ENCODE results near the gene GLYR1.

GLYR1 gene

DNA sequence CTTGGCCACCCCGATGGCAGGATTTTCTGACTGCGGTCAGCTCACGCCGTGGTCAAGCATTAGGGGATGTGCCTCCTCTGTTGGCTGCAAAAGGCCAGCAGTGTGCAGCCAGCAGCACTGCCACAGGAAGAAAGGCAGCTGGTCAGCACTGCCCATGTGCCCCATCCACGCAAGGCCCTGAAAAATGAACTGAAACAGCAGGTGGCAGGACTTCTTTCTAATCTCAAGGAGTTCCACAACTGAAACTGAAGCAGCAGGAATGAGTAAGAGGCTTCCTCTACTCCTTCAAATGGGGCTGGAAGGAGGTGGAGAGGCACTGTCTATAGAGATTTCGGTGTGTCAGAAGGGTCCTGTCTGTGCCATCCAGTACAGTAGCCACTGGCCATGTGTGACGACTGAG, 83.3 kb downstream of the GLYR1 start:
- ATAC-seq (no peak), DNase-seq (no peak)

DNA sequence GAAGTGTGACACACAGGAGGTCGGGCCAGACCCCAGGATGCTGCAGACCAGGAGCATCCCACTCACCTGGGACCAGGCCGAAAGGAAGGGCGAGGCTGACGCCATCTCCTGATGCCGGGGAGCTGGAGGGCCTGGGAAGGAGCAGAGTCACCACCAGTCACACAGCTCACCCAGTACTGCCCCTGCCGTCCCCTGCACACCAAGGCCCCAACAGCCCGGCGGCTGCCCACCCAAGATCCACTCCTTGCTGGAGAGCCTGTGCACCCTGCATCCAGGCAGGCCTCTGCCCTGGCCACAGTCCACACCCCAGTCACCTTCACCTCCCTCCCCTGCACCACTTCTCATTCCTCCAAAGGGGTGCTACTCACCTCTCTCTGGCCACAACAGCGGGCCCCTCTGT, 84.9 kb downstream of the GLYR1 start:
- ATAC-seq = no peak
- no peak for DNase-seq

DNA sequence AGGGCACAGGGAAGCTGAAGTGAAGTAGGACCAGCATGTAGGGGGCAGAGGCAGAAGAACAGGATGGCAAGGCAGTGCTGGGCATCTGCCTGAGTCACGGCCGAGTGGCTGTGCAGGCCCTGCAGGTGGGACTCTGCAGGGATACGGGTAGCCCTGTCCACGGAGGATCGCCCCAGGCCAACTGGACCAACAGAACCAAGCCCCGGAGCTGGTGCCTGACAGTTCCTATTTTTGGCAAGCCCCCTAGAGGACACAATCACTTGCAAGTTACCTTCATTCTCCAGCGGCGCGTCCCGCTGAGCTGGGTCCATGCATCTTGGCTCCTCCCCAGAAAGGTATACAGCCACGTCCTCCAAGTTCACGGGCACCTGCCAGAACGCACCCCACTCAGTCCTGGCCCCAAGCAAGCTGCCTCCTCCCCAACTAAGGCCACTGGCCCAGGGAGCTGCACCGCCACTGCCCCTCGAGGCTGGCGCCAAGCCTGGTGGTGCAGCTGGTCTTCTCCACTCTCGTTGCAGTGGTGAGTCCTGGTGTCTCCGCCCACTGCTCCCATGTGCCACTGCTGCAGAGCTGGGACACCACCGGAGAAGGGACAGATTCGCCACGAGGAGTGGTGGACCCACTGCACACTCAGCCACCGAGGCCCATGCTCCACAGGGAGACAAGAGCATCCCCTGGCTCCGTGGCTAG, 86.7 kb downstream of the GLYR1 start:
- DNase-seq (no peak), ATAC-seq (no peak)

DNA sequence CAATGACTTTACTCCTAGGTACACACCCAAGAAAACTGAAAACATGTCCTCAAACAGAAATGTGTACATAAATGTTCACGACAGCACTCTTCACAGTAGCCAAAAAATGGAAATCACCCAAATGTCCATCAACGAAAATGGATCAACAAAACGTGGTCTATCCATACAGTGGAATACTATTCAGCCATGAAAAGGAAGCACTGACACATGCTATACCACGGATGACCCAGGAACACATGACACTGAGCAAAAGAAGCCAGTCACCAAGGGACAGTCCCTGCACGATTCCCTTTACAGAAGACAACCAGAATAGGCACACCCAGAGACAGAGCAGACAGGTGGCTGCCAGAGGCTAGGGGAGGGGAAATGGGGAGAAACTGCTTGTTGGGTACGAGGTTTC, 91.4 kb downstream of the GLYR1 start:
- ATAC-seq = no peak
- DNase-seq = no peak

DNA sequence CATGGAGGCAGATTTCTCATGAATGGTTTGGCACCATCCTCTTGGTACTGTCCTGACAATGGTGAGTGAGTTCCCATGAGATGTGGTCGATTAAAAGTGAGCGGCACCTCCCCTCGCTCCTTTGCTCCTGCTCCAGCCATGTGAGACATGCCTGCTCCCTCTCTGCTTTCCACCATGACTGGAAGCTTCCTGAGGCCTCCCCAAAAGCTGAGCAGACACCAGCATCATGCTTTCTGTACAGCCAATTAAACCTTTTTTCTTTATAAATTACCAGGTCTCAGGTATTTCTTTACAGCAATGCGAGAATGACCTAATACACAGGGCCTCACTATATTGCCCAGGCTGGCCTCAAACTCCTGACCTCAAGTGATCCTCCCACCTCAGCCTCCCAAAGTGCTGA, 92.2 kb downstream of the GLYR1 start:
- no peak for DNase-seq
- no peak for ATAC-seq

DNA sequence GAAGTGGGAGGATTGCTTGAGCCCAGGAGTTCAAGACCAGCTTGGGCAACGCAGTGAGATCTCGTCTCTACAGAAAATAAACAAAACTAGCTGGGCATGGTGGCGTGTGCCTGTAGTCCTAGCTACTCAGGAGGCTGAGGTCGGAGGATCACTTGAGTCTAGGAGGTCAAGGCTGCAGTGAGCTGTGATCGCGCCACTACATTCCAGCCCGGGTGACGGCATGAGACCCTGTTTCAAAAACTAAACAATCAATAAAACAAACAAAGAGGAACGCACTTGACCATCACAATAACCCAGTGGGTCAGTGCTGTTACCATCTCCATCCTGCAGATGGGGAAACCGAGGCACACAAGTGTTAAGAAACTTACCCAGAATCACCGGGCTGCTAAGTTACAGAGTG, 93.9 kb downstream of the GLYR1 start:
- DNase-seq (no peak), ATAC-seq (no peak)

Measured in stimulated activated naive CD8-positive, alpha-beta T cell treated with anti-CD3 and anti-CD28 coated beads, Interleukin-15, Interleukin-2, amounts not matched to agents 100 U/mL and 50 U/mL, for 24 hours (primary cell).